GM19372 (cell line): Measurements from ENCODE around the gene BMP5.
"Not testable (repeated sequence)": the region's sequence is repeated elsewhere in the genome, so short reads cannot be mapped to it uniquely, and the experiment has no call there.

Experiments used
- ATAC-seq: cut with Tn5 transposase; IDR thresholded peaks from one replicate; pipeline ENCODE4 v1.9.1; 2021; ENCODE audit warnings: mild to moderate bottlenecking, low read depth, moderate library complexity; ENCODE audit not compliant: unreplicated experiment

Gene BMP5

GRCh38 chr6:55875400-55875799 is at the start of gene BMP5:
Gene BMP5 (minus strand): TSS chr6:55875590. CDS start chr6:55874865, 725 bp downstream.
- no peak for ATAC-seq

DNA sequence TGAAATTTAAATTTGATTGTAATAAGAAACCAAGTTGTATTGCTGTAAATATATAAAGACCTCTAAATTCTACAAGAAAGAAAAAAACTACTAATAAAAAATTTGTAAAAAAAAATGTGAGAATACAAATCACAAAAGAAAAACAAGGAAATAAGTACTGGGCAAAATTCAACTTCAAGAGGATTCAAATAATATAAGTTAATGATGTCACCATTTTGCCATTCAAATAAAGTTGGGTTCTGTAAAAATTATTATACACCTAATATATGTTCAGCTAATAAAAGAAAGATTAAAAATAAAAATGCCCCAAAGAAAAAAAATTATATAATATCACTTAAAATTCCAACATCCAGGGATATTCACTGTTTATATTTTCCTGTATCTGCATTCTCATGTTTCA is 47.0 kb upstream of the BMP5 start:
- ATAC-seq, result no peak

DNA sequence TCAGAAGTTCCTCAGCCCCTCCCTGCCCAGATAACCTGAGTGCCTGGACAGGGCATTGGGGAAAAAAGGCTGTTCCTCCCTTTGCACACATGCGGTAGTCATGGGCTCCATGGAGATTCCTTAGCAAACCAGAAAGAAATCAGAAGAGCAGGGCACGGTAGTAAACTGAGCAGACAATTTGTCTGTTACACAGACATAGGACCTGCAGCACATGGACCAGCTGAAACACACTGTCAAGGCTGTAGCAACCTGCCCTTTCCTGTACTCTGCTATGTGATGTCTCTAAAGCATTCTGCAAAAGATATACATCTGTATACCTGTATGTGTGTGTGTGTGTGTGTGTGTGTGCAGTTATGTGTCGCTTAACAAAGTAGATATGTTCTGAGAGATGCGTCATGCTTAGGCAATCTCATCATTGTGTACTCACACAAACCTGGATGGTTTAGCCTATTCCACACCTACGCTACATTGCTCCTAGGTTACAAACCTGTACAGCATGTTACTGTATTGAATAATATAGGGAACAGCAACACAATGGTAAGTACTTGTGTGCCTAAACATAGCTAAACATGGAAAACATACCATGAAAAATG is 44.4 kb upstream of the BMP5 start:
- no peak for ATAC-seq

- ATAC-seq, result no peak
Observed at GRCh38 chr6:55918639-55919038, 43.2 kb upstream of the BMP5 start.

- no peak for ATAC-seq
Observed at GRCh38 chr6:55917751-55918415, 42.5 kb upstream of the BMP5 start.

GRCh38 chr6:55916188-55916587 is 40.8 kb upstream of the BMP5 start:
- ATAC-seq, result no peak

DNA sequence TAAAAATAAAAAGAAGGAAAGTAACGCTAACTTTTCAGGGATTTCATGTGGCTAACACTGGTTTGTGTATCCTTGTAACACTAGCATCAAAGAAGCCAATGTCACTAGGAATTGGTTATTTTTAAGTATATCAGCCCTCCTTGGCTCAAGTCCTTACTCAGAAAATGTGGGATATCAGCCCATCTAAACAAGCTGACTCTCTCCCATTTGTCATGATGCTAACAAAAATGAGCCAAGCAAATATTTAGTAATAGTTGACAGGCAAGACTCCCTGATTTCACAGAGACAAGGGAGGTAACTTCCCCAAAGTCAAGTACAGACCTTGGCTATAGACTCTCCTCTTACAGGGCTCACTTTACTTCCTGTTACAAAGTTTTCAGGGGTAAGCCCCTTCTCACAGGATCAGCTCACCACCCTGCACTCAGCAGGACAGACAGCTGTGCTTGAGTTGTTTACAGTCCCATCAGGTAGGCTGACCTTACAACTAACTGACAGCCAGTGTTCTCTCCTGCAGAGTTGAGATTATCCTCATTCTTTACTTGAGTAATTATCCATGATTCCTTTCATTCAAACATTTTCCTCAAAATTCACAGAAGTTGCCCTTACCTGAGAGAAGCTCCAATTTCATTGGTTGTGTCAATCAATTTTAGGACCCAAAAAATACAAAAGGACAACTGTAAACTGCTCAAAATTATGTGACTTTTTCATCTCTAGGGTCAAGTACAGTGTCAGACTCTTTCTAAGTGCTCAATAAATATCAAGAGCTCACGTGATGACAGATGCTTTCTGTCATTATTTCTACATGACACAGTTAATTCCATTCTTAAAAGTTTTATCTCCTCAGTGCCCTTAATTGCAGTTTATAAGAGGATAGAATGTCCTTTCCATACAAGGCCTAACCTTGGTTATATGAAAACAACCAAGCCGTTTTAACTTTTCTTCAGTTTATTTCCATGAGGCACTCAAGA is 38.1 kb upstream of the BMP5 start:
- ATAC-seq, result no peak

DNA sequence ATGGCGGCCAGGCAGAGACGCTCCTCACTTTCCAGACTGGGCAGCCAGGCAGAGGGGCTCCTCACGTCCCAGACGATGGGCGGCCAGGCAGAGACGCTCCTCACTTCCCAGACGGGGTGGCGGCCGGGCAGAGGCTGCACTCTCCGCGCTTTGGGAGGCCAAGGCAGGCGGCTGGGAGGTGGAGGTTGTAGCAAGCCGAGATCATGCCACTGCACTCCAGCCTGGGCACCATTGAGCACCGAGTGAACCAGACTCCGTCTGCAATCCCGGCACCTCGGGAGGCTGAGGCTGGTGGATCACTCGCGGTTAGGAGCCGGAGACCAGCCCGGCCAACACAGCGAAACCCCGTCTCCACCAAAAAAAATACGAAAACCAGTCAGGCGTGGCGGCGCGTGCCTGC is 35.1 kb upstream of the BMP5 start:
- not testable (repeated sequence) for ATAC-seq

DNA sequence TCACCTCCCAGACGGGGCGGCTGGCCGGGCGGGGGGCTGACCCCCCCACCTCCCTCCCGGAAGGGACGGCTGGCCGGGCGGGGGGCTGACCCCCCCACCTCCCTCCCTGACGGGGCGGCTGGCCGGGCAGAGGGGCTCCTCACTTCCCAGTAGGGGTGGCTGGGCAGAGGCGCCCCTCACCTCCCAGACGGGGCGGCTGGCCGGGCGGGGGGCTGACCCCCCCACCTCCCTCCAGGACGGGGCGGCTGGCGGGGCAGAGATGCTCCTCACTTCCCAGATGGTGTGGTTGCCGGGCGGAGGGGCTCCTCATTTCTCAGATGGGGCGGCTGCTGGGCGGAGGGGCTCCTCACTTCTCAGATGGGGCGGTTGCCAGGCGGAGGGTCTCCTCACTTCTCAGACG is 34.5 kb upstream of the BMP5 start:
- ATAC-seq, result not testable (repeated sequence)

- no peak for ATAC-seq
Observed at GRCh38 chr6:55902796-55903195, 27.4 kb upstream of the BMP5 start.

GRCh38 chr6:55901765-55902270 is 26.4 kb upstream of the BMP5 start:
- ATAC-seq, result no peak

GRCh38 chr6:55898342-55898741 is 23.0 kb upstream of the BMP5 start:
- no peak for ATAC-seq

- no peak for ATAC-seq
Observed at GRCh38 chr6:55897346-55897745, 22.0 kb upstream of the BMP5 start.

GRCh38 chr6:55895972-55896730 is 20.8 kb upstream of the BMP5 start:
- no peak for ATAC-seq

- no peak for ATAC-seq
Observed at GRCh38 chr6:55892749-55893357, 17.5 kb upstream of the BMP5 start.

- no peak for ATAC-seq
Observed at GRCh38 chr6:55888917-55889316, 13.5 kb upstream of the BMP5 start.

- no peak for ATAC-seq
Observed at GRCh38 chr6:55886185-55886836, 10.9 kb upstream of the BMP5 start.

DNA sequence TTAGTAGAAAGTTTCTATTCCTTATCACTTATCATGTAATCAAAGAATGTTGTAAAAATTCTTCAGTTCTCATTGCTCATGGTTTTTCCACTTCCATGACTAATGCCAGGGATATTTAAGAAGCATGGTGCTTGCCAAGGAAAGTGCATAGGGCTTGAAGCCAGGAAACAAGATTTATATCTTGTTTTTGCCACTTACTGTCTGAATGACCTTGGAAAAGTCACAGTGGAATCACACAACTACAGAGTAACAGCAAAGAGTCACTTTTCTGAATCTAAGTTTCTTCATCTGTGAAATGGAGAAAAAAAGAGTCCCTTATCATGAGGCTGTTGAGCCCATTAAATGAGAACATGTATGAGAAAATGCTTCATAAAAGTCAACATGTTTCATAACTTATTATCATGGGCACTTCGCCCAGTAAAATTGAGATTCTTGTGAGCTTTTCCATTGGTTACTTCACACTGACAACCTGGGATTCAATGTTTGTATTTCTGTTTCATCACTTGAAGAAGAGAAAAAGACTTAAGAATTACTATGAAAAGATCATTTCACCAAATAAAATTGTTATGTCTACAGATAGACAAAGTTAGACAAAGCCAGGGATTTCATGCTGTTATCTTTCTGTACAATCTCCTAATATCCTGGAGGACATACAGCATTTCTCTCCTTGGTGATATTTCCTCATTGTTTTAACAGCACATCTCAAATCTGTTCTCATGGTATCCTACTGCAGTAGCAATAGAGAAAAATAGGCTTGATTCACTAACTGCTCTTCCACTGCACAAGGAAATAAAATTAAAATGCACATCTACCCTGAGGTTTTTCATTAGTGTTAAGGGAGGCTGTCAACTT is 7.6 kb upstream of the BMP5 start:
- no peak for ATAC-seq

DNA sequence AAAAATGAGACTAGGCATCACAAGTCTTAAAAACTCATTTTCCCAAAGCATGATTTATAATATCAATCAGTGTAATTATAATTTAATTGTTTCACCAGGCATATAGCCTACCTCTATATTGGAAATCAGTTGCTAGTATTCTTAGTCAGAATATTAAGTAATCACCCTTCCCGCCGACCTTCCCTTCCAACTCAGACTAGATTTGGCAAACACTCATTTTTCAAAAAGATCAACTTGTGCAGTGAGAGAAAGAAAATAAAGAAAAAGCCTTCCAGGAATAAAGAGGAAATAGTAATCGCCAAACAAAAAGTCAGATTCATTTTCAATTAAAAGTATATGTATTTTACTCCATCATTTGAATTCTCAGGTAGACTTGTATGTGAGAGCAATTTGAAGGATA is 1.9 kb upstream of the BMP5 start:
- ATAC-seq, result no peak
